ENCODE measurements around the gene KHDRBS2. TPM values are rescaled to one million over a fixed set of nuclear protein-coding genes. Genes with fewer than 3 reads are reported as not detected.

Gene KHDRBS2
- total RNA-seq, 1 donor from 2014 or later = not detected

DNA sequence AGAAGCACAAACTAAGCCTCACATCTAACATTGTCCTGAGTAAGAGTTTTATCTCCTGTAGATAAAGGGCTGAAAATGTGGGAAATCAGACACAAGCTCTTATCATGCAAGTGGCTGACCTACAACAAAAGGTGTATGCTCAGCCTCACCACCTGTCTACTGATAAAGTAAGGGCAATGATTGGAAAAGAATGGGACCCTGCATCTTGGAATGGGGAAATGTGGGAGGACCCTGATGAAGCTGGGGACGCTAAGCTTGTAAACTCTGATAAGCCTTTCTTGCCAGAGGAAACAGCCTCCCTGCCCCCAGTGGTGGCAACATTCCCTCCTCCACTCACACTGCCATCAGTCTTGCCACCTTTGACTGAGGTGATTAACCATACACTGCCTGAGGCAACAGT is 166.6 kb downstream of the KHDRBS2 start:
- no peak for DNase-seq (ENCODE audit: low spot score)
- TF ChIP-seq, protein P1, sequence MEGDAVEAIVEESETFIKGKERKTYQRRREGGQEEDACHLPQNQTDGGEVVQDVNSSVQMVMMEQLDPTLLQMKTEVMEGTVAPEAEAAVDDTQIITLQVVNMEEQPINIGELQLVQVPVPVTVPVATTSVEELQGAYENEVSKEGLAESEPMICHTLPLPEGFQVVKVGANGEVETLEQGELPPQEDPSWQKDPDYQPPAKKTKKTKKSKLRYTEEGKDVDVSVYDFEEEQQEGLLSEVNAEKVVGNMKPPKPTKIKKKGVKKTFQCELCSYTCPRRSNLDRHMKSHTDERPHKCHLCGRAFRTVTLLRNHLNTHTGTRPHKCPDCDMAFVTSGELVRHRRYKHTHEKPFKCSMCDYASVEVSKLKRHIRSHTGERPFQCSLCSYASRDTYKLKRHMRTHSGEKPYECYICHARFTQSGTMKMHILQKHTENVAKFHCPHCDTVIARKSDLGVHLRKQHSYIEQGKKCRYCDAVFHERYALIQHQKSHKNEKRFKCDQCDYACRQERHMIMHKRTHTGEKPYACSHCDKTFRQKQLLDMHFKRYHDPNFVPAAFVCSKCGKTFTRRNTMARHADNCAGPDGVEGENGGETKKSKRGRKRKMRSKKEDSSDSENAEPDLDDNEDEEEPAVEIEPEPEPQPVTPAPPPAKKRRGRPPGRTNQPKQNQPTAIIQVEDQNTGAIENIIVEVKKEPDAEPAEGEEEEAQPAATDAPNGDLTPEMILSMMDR (IDR thresholded peaks at IDR 0.05) = no peak
- Mint-ChIP-seq H3K4me1 (ENCODE audit: low read depth) (no peaks in the 10 kb centered on the region), H3K27me3 (ENCODE audit: low read depth) (no peaks in the 10 kb centered on the region), H3K27ac (ENCODE audit: unreplicated experiment) (no peak overlapping the region), H3K36me3 (ENCODE audit: low read depth) (no peaks in the 10 kb centered on the region), H3K4me3 (ENCODE audit: unreplicated experiment) (no peak overlapping the region), H3K9me3 (ENCODE audit: low read depth) (peaks cover 23% of the 10 kb centered on the region)

DNA sequence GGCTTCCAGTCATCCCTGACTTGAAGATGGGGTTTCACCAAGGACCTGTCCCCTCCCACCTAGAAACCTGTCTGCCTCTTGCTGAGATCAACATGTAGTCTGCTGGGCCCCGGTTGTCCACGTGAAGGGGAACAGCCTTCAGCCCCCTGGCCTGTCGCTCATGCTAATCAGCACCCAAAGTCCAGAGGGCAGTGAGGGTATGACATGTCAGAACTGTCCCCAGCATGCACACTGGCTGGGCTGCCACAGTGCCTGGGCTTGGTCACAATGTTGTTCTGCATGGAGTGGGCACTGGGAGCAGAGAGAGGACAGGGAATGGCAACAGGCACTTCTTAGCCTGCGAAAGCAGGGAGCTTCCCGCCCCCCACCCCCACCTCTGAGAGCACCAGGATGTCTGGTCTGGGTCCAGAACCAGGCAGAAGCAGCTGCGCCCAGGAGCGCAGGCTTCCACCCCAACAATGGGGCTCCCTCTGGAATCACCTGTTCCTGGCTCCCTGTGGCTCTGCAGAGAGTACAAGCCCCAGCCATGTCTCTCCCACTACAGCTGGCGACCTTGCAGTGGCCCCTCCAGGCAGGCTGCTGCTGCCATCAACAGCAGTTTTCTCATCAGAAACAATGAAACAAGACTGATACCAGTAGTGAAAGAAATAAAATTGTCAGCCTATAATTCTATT is 182.7 kb downstream of the KHDRBS2 start:
- no peaks in the 10 kb centered on the region for H3K4me1 Mint-ChIP-seq (ENCODE audit: low read depth)
- TF ChIP-seq, protein P1 (IDR thresholded peaks at IDR 0.05) = no peak
- H3K27me3 Mint-ChIP-seq (ENCODE audit: low read depth) = no peaks in the 10 kb centered on the region
- no peak overlapping the region for H3K4me3 Mint-ChIP-seq (ENCODE audit: unreplicated experiment)
- no peaks in the 10 kb centered on the region for H3K36me3 Mint-ChIP-seq (ENCODE audit: low read depth)
- H3K9me3 Mint-ChIP-seq (ENCODE audit: low read depth) = peaks cover 9% of the 10 kb centered on the region
- no peak overlapping the region for H3K27ac Mint-ChIP-seq (ENCODE audit: unreplicated experiment)
- DNase-seq (ENCODE audit: low spot score) = no peak

- H3K27ac Mint-ChIP-seq (ENCODE audit: unreplicated experiment) = no peak overlapping the region
- TF ChIP-seq, protein P1 (IDR thresholded peaks at IDR 0.05) = no peak
- H3K9me3 Mint-ChIP-seq (ENCODE audit: low read depth) = peaks cover 7% of the 10 kb centered on the region
- H3K4me1 Mint-ChIP-seq (ENCODE audit: low read depth) = no peaks in the 10 kb centered on the region
- no peaks in the 10 kb centered on the region for H3K36me3 Mint-ChIP-seq (ENCODE audit: low read depth)
- H3K4me3 Mint-ChIP-seq (ENCODE audit: unreplicated experiment) = no peak overlapping the region
- no peak for DNase-seq (ENCODE audit: low spot score)
- no peaks in the 10 kb centered on the region for H3K27me3 Mint-ChIP-seq (ENCODE audit: low read depth)
Measured at GRCh38 chr6:62102387-62102786, 183.6 kb downstream of the KHDRBS2 start.

GRCh38 chr6:62090442-62091229 is 195.4 kb downstream of the KHDRBS2 start:
- Mint-ChIP-seq H3K4me1 (ENCODE audit: low read depth) (no peaks in the 10 kb centered on the region), H3K27me3 (ENCODE audit: low read depth) (no peaks in the 10 kb centered on the region), H3K27ac (ENCODE audit: unreplicated experiment) (no peak overlapping the region), H3K4me3 (ENCODE audit: unreplicated experiment) (no peak overlapping the region), H3K36me3 (ENCODE audit: low read depth) (no peaks in the 10 kb centered on the region), H3K9me3 (ENCODE audit: low read depth) (no peaks in the 10 kb centered on the region)
- TF ChIP-seq, protein P1 (IDR thresholded peaks at IDR 0.05) = no peak
- DNase-seq (ENCODE audit: low spot score) = no peak

DNA sequence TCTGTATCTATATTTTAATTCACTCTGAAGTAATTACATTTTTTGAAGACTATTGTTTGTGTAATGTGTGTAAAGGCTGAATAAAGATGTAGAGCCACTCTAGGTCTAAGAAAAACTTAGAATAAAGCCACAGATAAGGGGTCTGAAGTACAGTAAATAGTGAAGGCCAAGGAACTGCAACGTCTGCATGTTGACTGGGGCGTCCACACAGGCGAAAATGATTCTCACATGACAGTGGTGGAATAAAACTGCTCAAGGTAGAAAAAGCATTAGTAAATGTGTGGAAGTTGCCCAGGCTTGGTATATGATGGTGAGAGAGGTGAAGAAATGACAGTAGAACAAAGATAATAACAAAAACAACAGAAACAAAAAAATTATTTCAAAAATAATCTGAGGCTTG is 196.2 kb downstream of the KHDRBS2 start:
- no peak for DNase-seq (ENCODE audit: low spot score)
- Mint-ChIP-seq H3K9me3 (ENCODE audit: low read depth) (no peaks in the 10 kb centered on the region), H3K36me3 (ENCODE audit: low read depth) (no peaks in the 10 kb centered on the region), H3K4me3 (ENCODE audit: unreplicated experiment) (no peak overlapping the region), H3K27me3 (ENCODE audit: low read depth) (no peaks in the 10 kb centered on the region), H3K27ac (ENCODE audit: unreplicated experiment) (no peak overlapping the region), H3K4me1 (ENCODE audit: low read depth) (no peaks in the 10 kb centered on the region)
- TF ChIP-seq, protein P1 (IDR thresholded peaks at IDR 0.05) = no peak

All from chondrocyte (in vitro differentiated cells).